Activated CD4-positive, alpha-beta T cell treated with anti-CD3 and anti-CD28 coated beads, Interleukin-2, amount 10 ng/mL, durations not matched to agents 24 days and 14 days (primary cell): ENCODE measurements around the gene FCAMR. TPM values are rescaled to one million over a fixed set of nuclear protein-coding genes. Genes with fewer than 3 reads are reported as not detected.
A peak's percentile ranks its signal among the peaks of the same experiment; 100 is the strongest.

Experiments
- DNase-seq: peaks from one replicate; pipeline ENCODE4 v3.0.0; 2022
- H3K27ac Mint-ChIP-seq: one replicate; pipeline ENCODE4 v1.8.0; 2022; ENCODE audit warnings: mild to moderate bottlenecking, mixed read lengths
- H3K27me3 Mint-ChIP-seq: one replicate; pipeline ENCODE4 v1.8.0; 2022; ENCODE audit warnings: mixed read lengths
- H3K36me3 Mint-ChIP-seq: one replicate; pipeline ENCODE4 v1.8.0; 2022; ENCODE audit warnings: low read depth, mild to moderate bottlenecking, mixed read lengths
- H3K4me1 Mint-ChIP-seq: one replicate; pipeline ENCODE4 v1.8.0; 2021; ENCODE audit warnings: mixed read lengths
- H3K4me3 Mint-ChIP-seq: one replicate; pipeline ENCODE4 v1.8.0; 2022; ENCODE audit warnings: mild to moderate bottlenecking, moderate library complexity, mixed read lengths
- H3K9me3 Mint-ChIP-seq: one replicate; pipeline ENCODE4 v1.8.0; 2021; ENCODE audit warnings: mixed read lengths
- intact Hi-C: fragments of 100-400 bp; cut with micrococcal nuclease; formaldehyde crosslinking; loops from one replicate; pipeline ENCODE4 v1.15.1; 2023
- total RNA-seq: library from RNA; stranded (reverse); gene quantifications from 2 replicates; pipeline ENCODE4 v1.2.3, GENCODE V29; 2022

The FCAMR gene
- total RNA-seq, 1 donor from 2014 or later = not detected

DNA sequence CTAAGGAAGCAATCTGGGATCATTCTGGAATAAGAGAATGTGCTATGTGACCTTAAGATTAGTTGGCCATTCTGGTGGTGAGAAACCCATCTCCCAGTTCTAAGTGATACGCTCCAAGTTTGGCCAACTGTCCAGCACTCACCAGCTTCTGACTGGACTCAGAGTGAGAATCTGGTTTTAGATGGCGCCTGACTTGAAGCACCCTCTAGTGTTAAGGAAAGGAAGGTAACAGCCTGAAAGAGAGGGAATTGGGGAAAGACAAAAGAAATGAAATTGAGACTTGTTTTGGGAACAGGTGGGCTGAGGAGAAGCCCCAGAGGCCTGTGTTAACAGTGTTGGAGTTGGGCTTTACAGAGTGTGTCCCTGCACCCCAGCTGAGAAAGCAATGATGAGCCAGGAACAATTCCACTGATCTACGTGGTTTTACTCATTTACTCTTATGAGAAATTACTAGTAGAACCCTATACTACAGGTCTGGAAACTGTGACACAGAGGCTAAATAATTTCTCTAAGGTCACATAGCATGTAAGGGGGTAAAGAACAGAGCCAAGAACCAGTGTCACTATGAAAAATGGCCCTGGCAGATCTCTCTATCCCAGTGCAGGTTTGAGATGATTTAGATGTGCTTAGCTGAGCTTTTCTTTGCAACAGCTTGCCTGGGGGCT is 9.3 kb upstream of the FCAMR start:
- DNase-seq = no peak
- Mint-ChIP-seq H3K27ac (no peak overlapping the region), H3K27me3 (peaks cover 46% of the 10 kb centered on the region), H3K4me1 (no peaks in the 10 kb centered on the region), H3K4me3 (no peak overlapping the region), H3K9me3 (no peaks in the 10 kb centered on the region), H3K36me3 (no peaks in the 10 kb centered on the region)
- intact Hi-C loops = loop anchor here (5.0 kb wide), 4 partner anchors 112 to 347 kb away; partner anchors contain the start of gene IL20

DNA sequence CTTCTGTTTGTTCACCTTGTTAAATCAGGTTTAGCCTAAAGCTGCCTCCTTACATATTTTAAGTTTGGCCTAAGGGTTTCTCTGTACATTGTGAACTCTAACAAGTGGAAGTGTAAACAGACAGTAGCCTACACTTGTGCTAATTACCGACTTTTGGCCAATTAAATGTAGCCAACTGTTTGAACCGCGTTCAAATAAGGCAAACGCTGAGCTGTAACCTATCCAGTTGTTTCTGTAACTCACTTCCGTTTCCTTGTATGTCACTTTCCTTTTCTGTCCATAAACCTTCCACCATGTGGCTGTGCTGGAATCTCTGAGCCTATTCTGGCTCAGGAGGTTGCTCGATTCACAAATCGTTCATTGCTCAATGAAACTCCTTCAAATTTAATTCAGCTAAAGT is 8.0 kb upstream of the FCAMR start:
- intact Hi-C loops = no loop called here

GRCh38 chr1:206975306-206975705 is 5.0 kb upstream of the FCAMR start:
- H3K4me3 Mint-ChIP-seq = no peak overlapping the region
- H3K9me3 Mint-ChIP-seq = no peaks in the 10 kb centered on the region
- peaks cover 47% of the 10 kb centered on the region for H3K27me3 Mint-ChIP-seq
- no peak overlapping the region for H3K27ac Mint-ChIP-seq
- no peaks in the 10 kb centered on the region for H3K36me3 Mint-ChIP-seq
- intact Hi-C loops = no loop called here
- no peak for DNase-seq
- no peaks in the 10 kb centered on the region for H3K4me1 Mint-ChIP-seq

More for the DNA sequence above, 8.0 kb upstream of the FCAMR start:
- H3K4me3 Mint-ChIP-seq = no peak overlapping the region
- no peaks in the 10 kb centered on the region for H3K36me3 Mint-ChIP-seq
- DNase-seq = no peak
- H3K4me1 Mint-ChIP-seq = no peaks in the 10 kb centered on the region
- no peak overlapping the region for H3K27ac Mint-ChIP-seq
- H3K9me3 Mint-ChIP-seq = no peaks in the 10 kb centered on the region
- peaks cover 40% of the 10 kb centered on the region for H3K27me3 Mint-ChIP-seq

GRCh38 chr1:206974140-206974539 is 3.9 kb upstream of the FCAMR start:
- Mint-ChIP-seq H3K4me3 (no peak overlapping the region), H3K27me3 (peaks cover 49% of the 10 kb centered on the region), H3K9me3 (no peaks in the 10 kb centered on the region), H3K4me1 (no peaks in the 10 kb centered on the region), H3K36me3 (no peaks in the 10 kb centered on the region), H3K27ac (no peak overlapping the region)
- DNase-seq = no peak
- intact Hi-C loops = no loop called here

DNA sequence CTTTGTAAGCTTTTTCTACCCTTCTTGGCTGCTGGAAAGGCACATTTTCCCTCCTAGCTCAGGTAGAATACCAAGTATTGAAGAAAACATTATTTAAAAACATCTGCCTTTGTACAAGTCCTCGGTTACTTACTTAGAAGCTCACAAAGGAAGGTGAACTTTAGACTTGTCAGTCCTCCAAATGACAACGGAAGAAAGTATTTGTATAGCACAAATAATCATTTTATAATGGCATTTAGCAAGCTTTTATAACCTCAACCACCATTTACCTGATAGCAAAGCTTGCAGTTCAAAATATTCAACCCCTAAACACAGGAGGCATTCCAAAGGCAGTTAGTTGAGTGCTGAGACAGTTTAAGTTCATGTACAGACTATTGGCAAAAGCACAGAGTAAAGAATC is 2.5 kb upstream of the FCAMR start:
- Mint-ChIP-seq H3K36me3 (no peaks in the 10 kb centered on the region), H3K4me3 (no peak overlapping the region), H3K27me3 (peaks cover 48% of the 10 kb centered on the region), H3K27ac (no peak overlapping the region), H3K4me1 (peaks cover 13% of the 10 kb centered on the region), H3K9me3 (no peaks in the 10 kb centered on the region)
- no peak for DNase-seq
- intact Hi-C loops = no loop called here

DNA sequence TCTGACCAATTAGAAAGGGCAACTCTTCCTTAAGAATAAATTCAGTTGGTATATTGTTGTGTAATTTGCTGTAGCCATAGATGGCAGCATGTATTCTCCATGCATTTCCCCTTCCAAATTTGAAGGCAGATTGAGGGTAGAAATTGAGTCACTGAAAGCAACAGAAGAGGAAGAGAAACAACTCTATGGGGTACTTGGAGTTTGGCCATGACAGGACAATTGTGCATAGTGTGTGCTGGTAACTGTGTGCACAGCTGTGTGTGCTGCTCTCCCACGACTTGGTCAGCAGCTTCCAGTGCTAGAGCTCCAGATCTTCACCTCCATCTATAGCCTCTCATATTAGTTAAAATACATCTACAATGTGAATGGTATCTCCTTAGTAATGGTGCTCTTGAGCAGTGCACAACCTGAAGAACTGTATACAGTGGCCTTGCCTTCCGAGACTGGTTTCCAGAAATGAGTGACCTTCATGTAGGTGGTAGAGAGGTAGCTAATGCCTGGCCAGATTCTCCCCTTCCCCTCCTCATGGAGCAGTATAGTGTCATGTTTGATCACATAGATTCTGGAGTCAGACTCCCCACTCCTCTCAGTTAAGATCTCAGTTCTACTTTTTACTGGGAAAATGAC is 882 bp upstream of the FCAMR start:
- intact Hi-C loops = no loop called here
- H3K4me3 Mint-ChIP-seq = no peak overlapping the region
- peaks cover 35% of the 10 kb centered on the region for H3K27me3 Mint-ChIP-seq
- H3K9me3 Mint-ChIP-seq = no peaks in the 10 kb centered on the region
- no peak overlapping the region for H3K27ac Mint-ChIP-seq
- H3K4me1 Mint-ChIP-seq = peaks cover 25% of the 10 kb centered on the region
- H3K36me3 Mint-ChIP-seq = no peaks in the 10 kb centered on the region
- DNase-seq = no peak

DNA sequence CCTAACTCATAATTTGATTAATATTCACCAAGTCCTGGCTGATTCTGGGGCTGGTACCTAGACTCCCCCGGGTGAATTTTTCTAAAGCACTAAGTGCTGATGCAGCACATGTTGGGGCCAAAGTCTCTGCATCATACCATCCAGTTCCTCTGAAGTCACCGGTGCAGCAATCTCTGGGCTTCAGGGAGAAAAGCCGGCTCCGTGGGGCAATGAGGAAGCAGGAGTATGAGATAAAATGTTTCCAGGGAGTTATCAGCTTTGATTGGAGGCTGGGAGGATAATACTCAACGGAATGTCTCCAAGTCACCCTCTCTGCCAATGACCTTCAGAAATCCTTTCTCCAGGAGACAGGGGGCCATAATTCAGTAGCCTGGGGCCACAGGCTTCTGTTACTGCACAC is 1.2 kb downstream of the FCAMR start:
- intact Hi-C loops = no loop called here
- no peak overlapping the region for H3K27ac Mint-ChIP-seq
- DNase-seq = no peak
- H3K9me3 Mint-ChIP-seq = no peaks in the 10 kb centered on the region
- H3K36me3 Mint-ChIP-seq = no peaks in the 10 kb centered on the region
- peaks cover 35% of the 10 kb centered on the region for H3K27me3 Mint-ChIP-seq
- peaks cover 29% of the 10 kb centered on the region for H3K4me1 Mint-ChIP-seq
- no peak overlapping the region for H3K4me3 Mint-ChIP-seq

DNA sequence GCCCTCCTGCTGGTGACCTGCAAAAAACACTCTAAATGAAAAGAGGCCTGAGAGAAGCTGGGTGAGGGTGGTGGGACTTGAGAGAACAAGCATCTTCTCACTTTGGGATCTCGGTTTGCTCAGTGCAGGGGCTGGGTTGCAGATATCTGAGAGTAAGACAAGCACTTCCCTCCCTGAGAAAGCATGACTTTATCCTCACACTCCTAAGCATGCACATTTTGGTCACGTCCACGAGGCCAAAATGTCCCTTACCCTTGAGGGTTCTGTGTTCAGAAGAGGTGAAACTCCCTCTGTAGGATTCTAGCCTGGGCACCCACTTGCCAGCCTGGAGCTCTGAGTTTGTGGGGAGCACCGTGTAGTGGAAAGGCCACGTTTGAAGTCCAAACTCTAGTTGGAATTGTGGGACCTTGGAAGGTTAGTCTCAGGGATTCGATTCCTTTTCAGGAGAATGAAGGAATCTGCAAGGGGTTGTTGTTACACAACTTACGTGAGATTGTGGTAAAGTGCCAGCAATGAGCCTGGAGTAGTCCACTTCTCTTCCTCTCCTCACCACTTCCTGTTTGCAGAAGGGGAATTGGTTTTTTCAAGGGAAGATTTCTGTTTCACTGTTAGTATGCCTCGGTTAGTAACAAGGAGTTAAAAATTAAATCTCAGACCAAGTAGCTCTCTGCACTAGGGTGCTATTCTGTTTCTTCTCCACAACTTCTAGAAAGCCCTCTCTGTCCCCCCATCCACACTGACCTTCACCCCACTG is 3.0 kb downstream of the FCAMR start:
- Mint-ChIP-seq H3K9me3 (no peaks in the 10 kb centered on the region), H3K36me3 (no peaks in the 10 kb centered on the region), H3K27me3 (peaks cover 27% of the 10 kb centered on the region), H3K4me3 (peak overlapping the region; percentile 56), H3K27ac (no peak overlapping the region), H3K4me1 (peaks cover 43% of the 10 kb centered on the region)
- DNase-seq = peak; percentile 67
- intact Hi-C loops = no loop called here

- Mint-ChIP-seq H3K36me3 (no peaks in the 10 kb centered on the region), H3K4me1 (peaks cover 52% of the 10 kb centered on the region), H3K9me3 (no peaks in the 10 kb centered on the region), H3K4me3 (no peak overlapping the region), H3K27me3 (peaks cover 17% of the 10 kb centered on the region), H3K27ac (no peak overlapping the region)
- no peak for DNase-seq
- intact Hi-C loops = no loop called here
These were observed 4.5 kb downstream of the FCAMR start for GRCh38 chr1:206965781-206966180.

GRCh38 chr1:206963740-206964139 is 6.5 kb downstream of the FCAMR start:
- intact Hi-C loops = no loop called here
- no peak for DNase-seq
- no peaks in the 10 kb centered on the region for H3K36me3 Mint-ChIP-seq
- H3K27me3 Mint-ChIP-seq = peaks cover 6% of the 10 kb centered on the region
- H3K27ac Mint-ChIP-seq = no peak overlapping the region
- no peaks in the 10 kb centered on the region for H3K9me3 Mint-ChIP-seq
- no peak overlapping the region for H3K4me3 Mint-ChIP-seq
- H3K4me1 Mint-ChIP-seq = peaks cover 49% of the 10 kb centered on the region

DNA sequence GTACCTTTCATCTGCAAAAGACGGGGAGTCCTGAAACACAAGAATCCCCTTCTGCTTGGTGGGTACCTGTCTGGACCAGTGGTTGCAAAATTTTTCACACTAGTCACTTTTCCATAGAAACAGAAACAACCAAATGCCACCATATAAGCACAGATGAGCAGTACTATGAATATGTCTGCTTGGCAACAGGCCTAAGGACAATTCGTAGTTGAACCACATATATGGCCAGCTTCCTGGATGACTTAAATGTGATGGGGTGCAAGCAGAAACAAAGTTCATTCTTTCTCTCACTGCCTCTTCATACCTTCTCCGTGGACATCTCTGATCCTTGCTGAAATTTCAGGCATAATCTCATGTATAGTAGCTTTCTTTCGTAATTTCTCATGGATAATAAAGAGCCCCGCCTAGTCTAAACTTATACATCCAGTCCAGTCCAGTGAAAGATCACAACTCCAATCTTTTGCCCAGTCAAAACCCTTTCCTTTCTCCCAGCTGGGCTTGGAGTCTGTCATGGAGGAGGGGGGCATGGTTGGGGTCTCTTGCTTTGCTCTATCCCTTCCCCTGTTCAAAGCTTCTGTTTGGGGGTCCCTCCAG is 7.0 kb downstream of the FCAMR start:
- H3K4me1 Mint-ChIP-seq = peaks cover 44% of the 10 kb centered on the region
- no peaks in the 10 kb centered on the region for H3K36me3 Mint-ChIP-seq
- H3K27ac Mint-ChIP-seq = no peak overlapping the region
- no peak overlapping the region for H3K4me3 Mint-ChIP-seq
- peaks cover 2% of the 10 kb centered on the region for H3K27me3 Mint-ChIP-seq
- intact Hi-C loops = no loop called here
- no peaks in the 10 kb centered on the region for H3K9me3 Mint-ChIP-seq
- DNase-seq = no peak

- H3K36me3 Mint-ChIP-seq = no peaks in the 10 kb centered on the region
- intact Hi-C loops = no loop called here
- H3K27me3 Mint-ChIP-seq = peaks cover 2% of the 10 kb centered on the region
- peak; percentile 65 for DNase-seq
- H3K9me3 Mint-ChIP-seq = no peaks in the 10 kb centered on the region
- H3K4me1 Mint-ChIP-seq = peaks cover 35% of the 10 kb centered on the region
- H3K4me3 Mint-ChIP-seq = no peak overlapping the region
- H3K27ac Mint-ChIP-seq = no peak overlapping the region
These were observed 8.0 kb downstream of the FCAMR start for GRCh38 chr1:206962272-206962671.

DNA sequence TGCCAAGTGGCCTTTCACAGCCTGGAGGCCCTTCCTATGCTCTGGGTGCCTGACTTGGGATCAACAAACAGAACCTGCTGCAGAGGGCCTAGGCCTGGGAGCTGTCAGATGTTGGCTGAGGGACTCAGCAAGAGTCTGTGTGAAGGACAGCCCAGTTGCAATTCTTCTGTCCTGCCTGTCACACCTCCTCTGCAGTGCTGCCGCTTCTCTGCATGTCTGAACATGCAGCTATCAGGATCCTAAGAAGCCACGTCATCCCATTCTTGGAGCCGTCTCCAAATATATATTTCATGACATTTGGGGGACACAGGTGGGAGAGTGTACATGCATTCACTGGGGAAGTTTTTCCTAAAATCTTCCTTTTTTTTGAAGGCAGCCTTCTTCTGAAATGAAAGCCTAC is 8.6 kb downstream of the FCAMR start:
- no peaks in the 10 kb centered on the region for H3K36me3 Mint-ChIP-seq
- H3K27me3 Mint-ChIP-seq = peaks cover 2% of the 10 kb centered on the region
- DNase-seq = no peak
- H3K4me1 Mint-ChIP-seq = peaks cover 29% of the 10 kb centered on the region
- H3K4me3 Mint-ChIP-seq = no peak overlapping the region
- H3K9me3 Mint-ChIP-seq = no peaks in the 10 kb centered on the region
- intact Hi-C loops = loop anchor here (2.0 kb wide), 1 partner anchor 41 kb away; the partner anchor contains the start of gene FCMR
- H3K27ac Mint-ChIP-seq = no peak overlapping the region
